A673 (cell line): Measurements from ENCODE around the gene EFHC1. TPM values are rescaled to one million over a fixed set of nuclear protein-coding genes. Genes with fewer than 3 reads are reported as not detected.
A peak's percentile ranks its signal among the peaks of the same experiment; 100 is the strongest.

Experiments used
- BruUV-seq: library from RNA; stranded (reverse); fragments of 400-500 nt; replicated peaks from 2 replicates; lab custom pipeline; 2021; lab: Mats Ljungman, UMichigan
- CTCF ChIA-PET: fragments of 300-600 bp; sonication (Branson Sonifier 250); formaldehyde crosslinking; loops from one replicate; lab custom pipeline; 2022; ENCODE audit warnings: antibody characterized with exemption; lab: Charles Lee
- POLR2A ChIA-PET: fragments of 300-600 bp; sonication (Branson Sonifier 250); formaldehyde crosslinking; loops from one replicate; lab custom pipeline; 2022; ENCODE audit warnings: antibody characterized with exemption; ENCODE audit not compliant: low non-redundant PET; lab: Charles Lee
- DNase-seq: peaks from one replicate; pipeline ENCODE4 v3.0.0-alpha.2; 2015; ENCODE audit warnings: low spot score
- H3K27ac ChIP-seq: fragments of 200-600 bp; sonication (generic); 2 replicates; pipeline ENCODE4 v1.5.1; 2016; ENCODE audit warnings: mixed run types, low read depth, mild to moderate bottlenecking, mixed read lengths, antibody characterized with exemption, low read length; ENCODE audit not compliant: poor library complexity, severe bottlenecking
- H3K27me3 ChIP-seq: fragments of 200-600 bp; sonication (generic); replicated peaks from 2 replicates; pipeline ENCODE4 v1.6.1; 2017; ENCODE audit warnings: mixed run types, low read depth, mild to moderate bottlenecking, mixed read lengths, antibody characterized with exemption, low read length; ENCODE audit not compliant: insufficient read depth, poor library complexity
- H3K36me3 ChIP-seq: fragments of 200-600 bp; sonication (generic); 2 replicates; pipeline ENCODE4 v1.6.1; 2016; ENCODE audit warnings: mixed run types, mild to moderate bottlenecking, mixed read lengths, antibody characterized with exemption, low read length; ENCODE audit not compliant: insufficient read depth, poor library complexity, severe bottlenecking
- H3K4me1 ChIP-seq: fragments of 200-600 bp; sonication (generic); 2 replicates; pipeline ENCODE4 v1.6.1; 2017; ENCODE audit warnings: mixed run types, mild to moderate bottlenecking, mixed read lengths, antibody characterized with exemption, low read length; ENCODE audit not compliant: insufficient read depth, poor library complexity, severe bottlenecking
- H3K4me3 ChIP-seq: fragments of 200-600 bp; sonication (generic); 2 replicates; pipeline ENCODE4 v1.5.1; 2016; ENCODE audit warnings: low read depth, mixed run types, mild to moderate bottlenecking, mixed read lengths, low read length; ENCODE audit not compliant: poor library complexity, severe bottlenecking
- H3K9me3 ChIP-seq: fragments of 200-600 bp; sonication (generic); 2 replicates; pipeline ENCODE4 v1.6.1; 2016; ENCODE audit warnings: mixed run types, low read depth, mild to moderate bottlenecking, mixed read lengths, antibody characterized with exemption, low read length; ENCODE audit not compliant: poor library complexity, severe bottlenecking
- EZH2 ChIP-seq: fragments of 200-600 bp; sonication (generic); IDR thresholded peaks from 2 replicates; pipeline ENCODE4 v1.6.1; 2017; ENCODE audit warnings: borderline replicate concordance, low read depth, mild to moderate bottlenecking, mixed read lengths, antibody characterized with exemption, low read length; ENCODE audit not compliant: poor library complexity, severe bottlenecking
- intact Hi-C: fragments of 100-400 bp; cut with micrococcal nuclease; formaldehyde crosslinking; loops from one replicate; pipeline ENCODE4 v1.10.0; 2022; ENCODE audit not compliant: unreplicated experiment
- total RNA-seq: library from RNA; stranded (reverse); gene quantifications from 2 replicates; pipeline ENCODE4 v1.2.3, GENCODE V29; 2021
- TF ChIP-seq, protein P1 (sequence below): fragments of 300-800, 200-600 bp; sonication (generic); conservative IDR thresholded peaks from 2 replicates; pipeline ENCODE4 v1.5.1; 2017; ENCODE audit warnings: low read depth, mild to moderate bottlenecking, antibody characterized with exemption, low read length, moderate library complexity, mixed read lengths

Gene EFHC1
- total RNA-seq, 1 experiment from 2014 or later = 16.9 TPM

DNA sequence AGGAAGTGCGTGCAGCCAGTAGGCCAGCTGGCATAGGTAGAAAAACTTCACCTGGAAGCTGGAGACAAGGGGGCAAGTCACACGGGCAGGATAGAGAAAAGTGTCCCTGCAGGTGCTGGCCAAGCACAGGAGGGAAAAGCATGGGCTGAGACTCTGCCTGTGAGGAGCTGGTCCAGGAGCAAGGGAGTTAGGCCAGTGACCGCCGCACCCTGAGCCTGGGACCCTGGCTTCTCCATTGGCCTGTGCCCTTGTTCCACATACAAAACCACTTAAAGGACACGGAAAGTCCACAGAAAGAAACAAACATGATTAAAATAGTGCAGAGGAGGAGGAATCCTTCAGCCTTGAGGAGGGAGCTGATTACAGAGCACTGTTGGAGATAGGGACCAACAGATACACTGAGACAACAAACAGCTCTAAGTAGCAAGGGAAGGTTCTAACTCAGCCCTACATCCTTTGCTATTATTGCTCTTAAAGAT lies 88.2 kb downstream of the EFHC1 start:
- intact Hi-C loops = no loop called here
- CTCF ChIA-PET = no interaction called here
- no peak for TF ChIP-seq EZH2
- TF ChIP-seq, protein P1, sequence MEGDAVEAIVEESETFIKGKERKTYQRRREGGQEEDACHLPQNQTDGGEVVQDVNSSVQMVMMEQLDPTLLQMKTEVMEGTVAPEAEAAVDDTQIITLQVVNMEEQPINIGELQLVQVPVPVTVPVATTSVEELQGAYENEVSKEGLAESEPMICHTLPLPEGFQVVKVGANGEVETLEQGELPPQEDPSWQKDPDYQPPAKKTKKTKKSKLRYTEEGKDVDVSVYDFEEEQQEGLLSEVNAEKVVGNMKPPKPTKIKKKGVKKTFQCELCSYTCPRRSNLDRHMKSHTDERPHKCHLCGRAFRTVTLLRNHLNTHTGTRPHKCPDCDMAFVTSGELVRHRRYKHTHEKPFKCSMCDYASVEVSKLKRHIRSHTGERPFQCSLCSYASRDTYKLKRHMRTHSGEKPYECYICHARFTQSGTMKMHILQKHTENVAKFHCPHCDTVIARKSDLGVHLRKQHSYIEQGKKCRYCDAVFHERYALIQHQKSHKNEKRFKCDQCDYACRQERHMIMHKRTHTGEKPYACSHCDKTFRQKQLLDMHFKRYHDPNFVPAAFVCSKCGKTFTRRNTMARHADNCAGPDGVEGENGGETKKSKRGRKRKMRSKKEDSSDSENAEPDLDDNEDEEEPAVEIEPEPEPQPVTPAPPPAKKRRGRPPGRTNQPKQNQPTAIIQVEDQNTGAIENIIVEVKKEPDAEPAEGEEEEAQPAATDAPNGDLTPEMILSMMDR = no peak
- Histone ChIP-seq H3K27ac (no peak overlapping the region), H3K9me3 (no peaks in the 10 kb centered on the region), H3K4me3 (no peak overlapping the region), H3K27me3 (no peaks in the 10 kb centered on the region), H3K36me3 (no peaks in the 10 kb centered on the region), H3K4me1 (peaks cover 9% of the 10 kb centered on the region)
- POLR2A ChIA-PET = no interaction called here
- no TSS peak for BruUV-seq
- no peak for DNase-seq

DNA sequence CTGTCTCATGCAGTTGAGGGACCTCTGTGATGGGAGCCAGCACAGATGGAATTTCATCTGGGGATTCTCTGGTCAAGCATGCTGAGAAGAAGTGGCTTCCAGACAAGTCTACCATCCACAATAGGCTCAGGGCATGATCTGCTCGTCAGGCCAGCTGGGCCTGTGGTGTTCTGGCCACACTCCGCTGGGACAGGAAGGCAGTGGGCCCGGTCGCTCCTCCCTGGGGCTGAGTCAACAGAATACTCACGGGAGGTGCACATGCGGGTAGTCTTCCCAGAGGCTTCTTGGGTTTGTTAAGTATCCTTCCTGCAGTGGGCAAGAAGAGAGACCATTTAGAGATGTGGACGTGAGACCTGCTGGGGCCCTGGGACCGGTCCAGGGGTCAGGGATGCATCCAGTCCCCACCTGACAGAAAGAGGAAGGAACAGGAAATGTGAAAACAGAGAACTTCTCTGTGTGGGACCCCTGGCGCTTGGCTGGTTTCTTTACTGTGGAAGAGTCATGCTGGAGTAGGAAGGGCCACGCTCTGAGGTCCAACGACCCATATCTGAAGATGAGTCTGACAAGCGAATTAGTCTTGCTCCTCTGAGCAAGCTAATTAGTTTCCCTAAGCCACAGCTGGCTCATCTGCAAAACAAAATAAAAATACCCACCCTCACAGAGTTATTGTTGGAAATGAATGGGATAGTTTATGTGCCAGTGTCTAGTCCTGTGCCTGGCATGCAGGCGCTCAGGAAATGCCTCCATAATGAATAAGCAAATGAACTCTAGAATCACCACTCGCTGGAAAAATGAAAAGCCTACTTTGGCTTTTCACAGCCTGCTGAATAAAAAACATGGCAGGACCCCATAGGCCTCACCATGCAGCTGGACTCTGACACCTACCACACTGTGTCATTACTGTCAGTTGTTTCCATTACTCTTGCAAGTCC lies 89.4 kb downstream of the EFHC1 start:
- H3K27ac ChIP-seq = peak overlapping the region; percentile 56
- POLR2A ChIA-PET = no interaction called here
- H3K4me3 ChIP-seq = no peak overlapping the region
- TF ChIP-seq EZH2 = no peak
- TF ChIP-seq, protein P1 = no peak
- peak; percentile 87 for DNase-seq
- intact Hi-C loops = no loop called here
- H3K9me3 ChIP-seq = no peaks in the 10 kb centered on the region
- no TSS peak for BruUV-seq
- no peaks in the 10 kb centered on the region for H3K27me3 ChIP-seq
- H3K4me1 ChIP-seq = peaks cover 9% of the 10 kb centered on the region
- CTCF ChIA-PET = no interaction called here
- H3K36me3 ChIP-seq = no peaks in the 10 kb centered on the region

DNA sequence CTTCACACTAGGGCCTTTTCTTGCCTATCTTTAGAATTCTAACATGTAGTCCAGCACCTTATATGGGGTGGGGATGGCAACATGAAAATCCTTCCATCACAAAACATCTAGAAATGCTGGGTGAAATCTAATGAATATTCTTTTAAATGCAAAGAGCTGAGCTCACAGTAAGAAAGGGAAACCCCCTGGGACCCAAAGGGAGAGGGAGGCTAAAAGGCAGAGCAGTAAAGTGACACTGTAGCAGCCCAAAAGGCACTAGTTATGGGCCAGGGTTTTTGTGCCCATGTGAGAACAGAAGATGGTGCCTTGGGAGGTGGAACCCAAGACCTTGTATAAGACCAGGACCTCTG lies 90.0 kb downstream of the EFHC1 start:
- BruUV-seq = no TSS peak
- Histone ChIP-seq H3K9me3 (no peaks in the 10 kb centered on the region), H3K36me3 (no peaks in the 10 kb centered on the region), H3K4me3 (no peak overlapping the region), H3K27me3 (no peaks in the 10 kb centered on the region), H3K4me1 (peaks cover 9% of the 10 kb centered on the region), H3K27ac (peak overlapping the region; percentile 56)
- CTCF ChIA-PET = interaction anchor here (0.6 kb wide), 1 partner anchor 102 kb away, joined by 6 read pairs; no protein-coding TSS in a partner anchor
- TF ChIP-seq EZH2 = no peak
- TF ChIP-seq, protein P1 = no peak
- intact Hi-C loops = no loop called here
- POLR2A ChIA-PET = no interaction called here
- DNase-seq = peak; percentile 69
